GM12892 (cell line): ENCODE measurements around the gene WSCD2.

Source experiments
- POLR2A ChIP-seq: IDR thresholded peaks from 2 replicates; pipeline ENCODE4 v1.6.1; 2011; ENCODE audit warnings: low read depth, low read length, control low read depth
- POLR2AphosphoS5 ChIP-seq: IDR thresholded peaks from 2 replicates; pipeline ENCODE4 v1.6.1; 2011; ENCODE audit warnings: low read depth, low read length, control low read depth

DNA sequence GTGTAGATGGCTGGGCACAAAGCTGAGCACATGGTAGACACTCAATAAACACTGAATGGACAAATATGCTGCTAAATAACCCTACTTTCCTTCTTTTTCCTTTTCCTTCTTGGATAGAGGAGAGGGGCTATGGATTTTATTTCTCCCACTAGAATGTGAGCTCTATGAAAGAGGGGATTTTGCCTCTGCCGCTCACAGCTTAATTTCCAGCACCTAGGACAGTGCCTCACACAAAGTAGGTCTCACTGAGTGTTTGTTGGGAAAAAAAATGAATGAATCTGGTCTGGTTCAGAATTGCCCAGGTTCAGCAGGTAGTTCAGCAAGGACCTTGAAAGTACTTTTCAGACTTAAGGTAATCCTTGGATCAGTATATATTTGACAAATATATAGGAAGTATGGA is 65.5 kb downstream of the WSCD2 start:
- no peak for TF ChIP-seq POLR2AphosphoS5
- no peak for TF ChIP-seq POLR2A
